Measurements from ENCODE around the gene APPBP2.

DNA sequence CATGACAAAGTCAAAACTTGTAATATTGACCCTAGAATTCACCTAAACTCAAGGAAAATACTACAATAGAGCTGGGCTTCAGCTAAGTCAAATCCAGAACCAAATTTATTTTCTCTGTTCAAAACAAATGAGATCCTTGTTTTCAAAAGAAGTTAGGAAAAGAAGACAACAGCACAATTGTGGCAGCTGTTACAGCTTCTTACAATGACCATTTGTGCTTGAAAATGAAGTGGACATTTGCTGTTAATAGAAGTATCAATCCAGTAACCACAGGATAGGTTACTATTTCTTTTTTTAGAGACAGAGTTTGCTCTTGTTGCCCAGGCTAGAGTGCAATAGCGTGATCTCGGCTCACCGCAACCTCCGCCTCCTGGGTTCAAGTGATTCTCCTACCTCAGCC lies 44.4 kb downstream of the APPBP2 start:
- TF ChIP-seq, protein P1, sequence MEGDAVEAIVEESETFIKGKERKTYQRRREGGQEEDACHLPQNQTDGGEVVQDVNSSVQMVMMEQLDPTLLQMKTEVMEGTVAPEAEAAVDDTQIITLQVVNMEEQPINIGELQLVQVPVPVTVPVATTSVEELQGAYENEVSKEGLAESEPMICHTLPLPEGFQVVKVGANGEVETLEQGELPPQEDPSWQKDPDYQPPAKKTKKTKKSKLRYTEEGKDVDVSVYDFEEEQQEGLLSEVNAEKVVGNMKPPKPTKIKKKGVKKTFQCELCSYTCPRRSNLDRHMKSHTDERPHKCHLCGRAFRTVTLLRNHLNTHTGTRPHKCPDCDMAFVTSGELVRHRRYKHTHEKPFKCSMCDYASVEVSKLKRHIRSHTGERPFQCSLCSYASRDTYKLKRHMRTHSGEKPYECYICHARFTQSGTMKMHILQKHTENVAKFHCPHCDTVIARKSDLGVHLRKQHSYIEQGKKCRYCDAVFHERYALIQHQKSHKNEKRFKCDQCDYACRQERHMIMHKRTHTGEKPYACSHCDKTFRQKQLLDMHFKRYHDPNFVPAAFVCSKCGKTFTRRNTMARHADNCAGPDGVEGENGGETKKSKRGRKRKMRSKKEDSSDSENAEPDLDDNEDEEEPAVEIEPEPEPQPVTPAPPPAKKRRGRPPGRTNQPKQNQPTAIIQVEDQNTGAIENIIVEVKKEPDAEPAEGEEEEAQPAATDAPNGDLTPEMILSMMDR (IDR thresholded peaks at IDR 0.05): no peak
- TF ChIP-seq EP300 (IDR thresholded peaks at IDR 0.05): no peak
- no peak for TF ChIP-seq POLR2A (IDR thresholded peaks at IDR 0.05; ENCODE audit: low read depth)
- no peak for TF ChIP-seq POLR2AphosphoS5 (IDR thresholded peaks at IDR 0.05)

All from esophagus muscularis mucosa (tissue), 4 donors.